Lung (tissue), 12 donors: ENCODE data around the gene CDKAL1. TPM values are rescaled to one million over a fixed set of nuclear protein-coding genes. Genes with fewer than 3 reads are reported as not detected.

Source experiments
- ATAC-seq: fragments of 200-7000 bp; cut with Tn5 transposase; one replicate; pipeline ENCODE4 v1.9.1; 2020; ENCODE audit warnings: moderate number of reproducible peaks; ENCODE audit not compliant: insufficient read depth, low FRiP score
- DNase-seq, 3 donors: peaks; one replicate each; pipeline ENCODE4 v3.0.0-alpha.2; 2013 to 2017
- H3K27ac ChIP-seq, 2 donors: one replicate each; pipeline ENCODE4 v1.5.1; 2013; ENCODE audit warnings: mild to moderate bottlenecking in 2 of 2, moderate library complexity in 2 of 2, control low read depth in 1 of 2, inconsistent platforms in 1 of 2, low read depth in 1 of 2, low read length in 1 of 2
- H3K27me3 ChIP-seq, 3 donors: one replicate each; pipeline ENCODE4 v1.5.1; 2013; ENCODE audit warnings: low read length in 2 of 3; ENCODE audit not compliant: control insufficient read depth in 3 of 3, insufficient read depth in 3 of 3
- H3K36me3 ChIP-seq, 4 donors: one replicate each; pipeline ENCODE4 v1.5.1; 2013; ENCODE audit warnings: low read length in 4 of 4, mild to moderate bottlenecking in 1 of 4, moderate library complexity in 1 of 4; ENCODE audit not compliant: control insufficient read depth in 4 of 4, insufficient read depth in 4 of 4
- H3K4me1 ChIP-seq, 5 donors: one replicate each; pipeline ENCODE4 v1.5.1; 2013; ENCODE audit warnings: low read length in 5 of 5, mild to moderate bottlenecking in 2 of 5, moderate library complexity in 1 of 5; ENCODE audit not compliant: control insufficient read depth in 5 of 5, insufficient read depth in 5 of 5
- H3K4me3 ChIP-seq: one replicate; pipeline ENCODE4 v1.5.1; 2013; ENCODE audit warnings: mild to moderate bottlenecking, control low read depth, moderate library complexity
- H3K9ac ChIP-seq, 2 donors: one replicate each; pipeline ENCODE4 v1.5.1; 2013; ENCODE audit warnings: low read length in 2 of 2, control low read depth in 1 of 2; ENCODE audit not compliant: insufficient read depth in 1 of 2
- H3K9me3 ChIP-seq, 4 donors: one replicate each; pipeline ENCODE4 v1.5.1; 2013; ENCODE audit warnings: low read length in 3 of 4, mild to moderate bottlenecking in 1 of 4, moderate library complexity in 1 of 4; ENCODE audit not compliant: control insufficient read depth in 4 of 4, insufficient read depth in 3 of 4
- WGBS, 2 donors: extraction: QIAGEN DNeasy Blood & Tissue Kit; methylation state at CpG; one replicate each; pipeline ENCODE4 v1.1.7; 2013; 5-methylcytosine and 5-hydroxymethylcytosine counted together
- polyA plus RNA-seq, 2 donors: library from polyadenylated mRNA; stranded (reverse); fragments of 200-250 nt; gene quantifications; one replicate each; pipeline ENCODE4 v1.2.1, GENCODE V29; 2013
- total RNA-seq, 2 donors: library from RNA; depleted of rRNA in 1 of 2; stranded (reverse); fragments of >200 nt in 1 of 2; gene quantifications; one replicate each; pipeline ENCODE4 v1.2.1, GENCODE V29; 2014 to 2021
- TF ChIP-seq, protein P1 (sequence below): IDR thresholded peaks from 2 replicates; pipeline ENCODE4 v1.5.1; 2012; ENCODE audit warnings: mild to moderate bottlenecking; ENCODE audit errors: control extremely low read depth, extremely low read depth
- donor health status: control.
- donor health status: control.
- donor health status: Bipolar disorder and iron deficiency.
- donor health status: healthy.
- donor health status: DM: yes; HTN: yes; CAD: no.

Gene CDKAL1
- total and polyA plus RNA-seq, 4 donors = 4.0 to 39.0 (median 10.0) TPM

DNA sequence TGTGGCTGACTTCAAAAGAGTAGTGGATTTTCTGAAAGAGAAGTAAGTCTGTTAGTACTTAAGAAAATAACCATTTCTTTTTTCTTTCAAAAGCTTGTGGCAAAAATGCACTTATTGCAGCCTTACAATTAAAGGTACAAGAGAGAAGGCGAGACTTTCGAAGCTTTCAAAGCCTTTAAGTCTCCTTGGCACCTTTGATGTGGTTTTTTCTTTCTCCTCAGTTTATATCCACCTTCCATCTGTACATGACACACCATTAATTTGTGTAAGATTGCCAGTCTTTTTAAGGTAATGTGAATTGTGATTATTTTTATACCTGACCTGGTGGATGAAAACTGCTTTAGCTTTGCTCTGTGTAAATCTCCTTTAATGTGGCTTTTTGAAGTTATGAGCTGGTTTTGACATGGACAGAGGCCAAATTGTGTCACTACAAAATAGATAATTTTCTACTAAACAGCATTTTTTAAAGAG lies 466.1 kb downstream of the CDKAL1 start:
- Histone ChIP-seq H3K9ac (no peak overlapping the region), H3K36me3 (no peaks in the 10 kb centered on the region), H3K27me3 (no peaks in the 10 kb centered on the region), H3K4me3 (no peak overlapping the region), H3K4me1 (peaks cover 0 to 44% (median 10%) of the 10 kb centered on the region in 5 donors), H3K27ac (no peak overlapping the region), H3K9me3 (peaks cover 0 to 4% (median 0%) of the 10 kb centered on the region in 4 donors)
- TF ChIP-seq, protein P1, sequence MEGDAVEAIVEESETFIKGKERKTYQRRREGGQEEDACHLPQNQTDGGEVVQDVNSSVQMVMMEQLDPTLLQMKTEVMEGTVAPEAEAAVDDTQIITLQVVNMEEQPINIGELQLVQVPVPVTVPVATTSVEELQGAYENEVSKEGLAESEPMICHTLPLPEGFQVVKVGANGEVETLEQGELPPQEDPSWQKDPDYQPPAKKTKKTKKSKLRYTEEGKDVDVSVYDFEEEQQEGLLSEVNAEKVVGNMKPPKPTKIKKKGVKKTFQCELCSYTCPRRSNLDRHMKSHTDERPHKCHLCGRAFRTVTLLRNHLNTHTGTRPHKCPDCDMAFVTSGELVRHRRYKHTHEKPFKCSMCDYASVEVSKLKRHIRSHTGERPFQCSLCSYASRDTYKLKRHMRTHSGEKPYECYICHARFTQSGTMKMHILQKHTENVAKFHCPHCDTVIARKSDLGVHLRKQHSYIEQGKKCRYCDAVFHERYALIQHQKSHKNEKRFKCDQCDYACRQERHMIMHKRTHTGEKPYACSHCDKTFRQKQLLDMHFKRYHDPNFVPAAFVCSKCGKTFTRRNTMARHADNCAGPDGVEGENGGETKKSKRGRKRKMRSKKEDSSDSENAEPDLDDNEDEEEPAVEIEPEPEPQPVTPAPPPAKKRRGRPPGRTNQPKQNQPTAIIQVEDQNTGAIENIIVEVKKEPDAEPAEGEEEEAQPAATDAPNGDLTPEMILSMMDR = no peak
- ATAC-seq (no peak), DNase-seq (peak in 1 of 3 donors; percentile 54)
- WGBS, 2 donors = 98 to 100% methylated on average over 2 of the region's 2 CpGs

DNA sequence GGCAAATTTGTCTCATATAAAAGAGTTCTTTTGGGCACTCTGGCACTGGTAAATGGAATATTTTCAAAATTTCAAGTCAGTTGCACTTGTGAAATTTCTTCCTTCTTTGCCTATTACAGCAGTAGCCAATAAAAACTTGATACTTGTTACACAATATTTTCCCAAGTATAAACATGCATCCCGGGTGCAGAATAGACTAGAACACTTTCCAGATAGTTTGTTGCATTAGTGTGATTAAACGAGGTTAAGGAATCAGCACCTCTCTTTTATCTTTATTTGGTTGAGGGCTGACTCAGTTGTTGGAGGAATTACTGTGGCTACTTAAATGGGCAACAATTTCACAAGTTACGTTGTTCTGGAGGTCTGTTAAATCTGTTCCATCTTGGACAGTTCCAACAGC lies 467.5 kb downstream of the CDKAL1 start:
- TF ChIP-seq, protein P1 = no peak
- Histone ChIP-seq H3K9me3 (no peaks in the 10 kb centered on the region), H3K27me3 (no peaks in the 10 kb centered on the region), H3K4me3 (no peak overlapping the region), H3K36me3 (no peaks in the 10 kb centered on the region), H3K9ac (no peak overlapping the region), H3K27ac (no peak overlapping the region), H3K4me1 (peaks cover 0 to 48% (median 11%) of the 10 kb centered on the region in 5 donors)
- DNase-seq (peak in 1 of 3 donors; percentile 20), ATAC-seq (no peak)
- WGBS, 2 donors = 77 to 79% methylated on average over 3 of the region's 3 CpGs

DNA sequence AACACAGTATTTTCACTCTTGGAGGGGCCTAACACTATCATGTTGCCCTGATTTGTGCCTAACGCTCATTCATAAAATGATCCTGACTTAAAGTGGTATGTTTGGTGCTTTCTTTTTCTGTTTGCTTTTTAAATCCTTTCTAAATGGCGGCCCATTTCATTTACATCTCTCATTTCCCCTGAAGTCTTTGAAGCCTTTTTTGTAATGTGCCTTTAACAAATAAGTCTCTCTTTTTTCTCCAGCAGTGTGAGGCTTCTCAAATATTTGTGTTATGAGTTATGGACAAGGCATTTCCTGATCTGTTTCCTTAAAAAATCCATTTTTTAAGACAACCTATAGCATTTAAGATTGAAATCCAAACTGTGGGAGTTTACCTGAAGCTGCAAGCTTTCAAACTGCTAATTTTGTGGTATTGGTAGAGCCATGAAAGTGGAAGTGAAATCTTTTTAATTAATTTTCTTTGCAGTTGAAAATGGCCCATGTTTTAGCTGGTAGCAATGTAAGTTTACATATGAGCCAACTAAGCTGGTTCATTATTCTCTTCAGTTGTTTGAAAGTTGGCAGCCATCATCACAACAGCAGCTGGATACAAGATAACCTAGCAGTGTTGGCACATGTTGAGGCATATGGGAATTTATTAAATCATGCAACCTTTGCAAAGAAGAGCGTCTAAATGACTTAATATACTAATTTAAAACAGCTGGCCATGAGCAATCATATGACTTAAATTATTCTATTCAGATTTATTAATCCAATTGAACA lies 469.7 kb downstream of the CDKAL1 start:
- DNase-seq = peak in 2 of 3 donors; percentile 53 to 66
- 79 to 85% methylated on average over 3 of the region's 3 CpGs for WGBS, 2 donors
- Histone ChIP-seq H3K27me3 (no peaks in the 10 kb centered on the region), H3K4me3 (no peak overlapping the region), H3K9me3 (no peaks in the 10 kb centered on the region), H3K9ac (no peak overlapping the region), H3K27ac (no peak overlapping the region), H3K4me1 (peaks cover 0 to 34% (median 11%) of the 10 kb centered on the region in 5 donors), H3K36me3 (no peaks in the 10 kb centered on the region)
- TF ChIP-seq, protein P1 = no peak
- ATAC-seq = no peak
